ENCODE results near the gene GRB2. TPM values are rescaled to one million over a fixed set of nuclear protein-coding genes. Genes with fewer than 3 reads are reported as not detected.

The GRB2 gene
- total and polyA plus RNA-seq, 2 donors from 2014 or later = 65.3 to 119 TPM

DNA sequence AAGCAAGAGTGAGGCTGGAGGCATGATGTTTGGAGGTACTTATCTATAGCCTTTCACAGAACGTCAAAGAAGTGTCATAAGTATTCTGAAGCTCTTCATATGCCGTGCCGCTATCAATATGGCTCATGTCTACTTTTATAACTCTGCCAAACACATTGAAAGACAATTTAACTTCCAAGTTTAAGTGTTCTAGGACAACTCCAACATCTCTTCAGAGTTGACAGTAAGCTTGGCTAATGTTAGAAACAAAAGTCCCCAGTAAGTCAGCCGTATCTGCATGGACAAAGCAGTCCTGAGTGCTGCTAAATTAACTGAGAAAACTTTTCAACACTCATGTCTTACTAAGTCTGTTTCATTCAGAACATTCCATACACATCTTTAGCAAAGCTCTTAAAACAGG is 32.2 kb downstream of the GRB2 start:
- Histone ChIP-seq H3K27ac (ENCODE audit: low read depth in 2 of 2, low read length in 2 of 2) (no peak overlapping the region), H3K36me3 (ENCODE audit: control insufficient read depth in 2 of 3, insufficient read depth in 3 of 3, low read length in 3 of 3) (no peaks in the 10 kb centered on the region), H3K4me3 (ENCODE audit: low read length in 3 of 3) (no peak overlapping the region), H3K4me1 (ENCODE audit: control insufficient read depth in 2 of 3, insufficient read depth in 2 of 3, low read depth in 1 of 3, low read length in 3 of 3) (no peaks in the 10 kb centered on the region), H3K9ac (ENCODE audit: low read length in 3 of 3) (no peak overlapping the region), H3K9me3 (ENCODE audit: control insufficient read depth in 2 of 3, insufficient read depth in 1 of 3, low read length in 3 of 3) (no peaks in the 10 kb centered on the region), H3K27me3 (ENCODE audit: control insufficient read depth, insufficient read depth, low read length) (no peaks in the 10 kb centered on the region)
- no peak for FAIRE-seq
- DNase-seq = no peak
- TF ChIP-seq, protein P1, sequence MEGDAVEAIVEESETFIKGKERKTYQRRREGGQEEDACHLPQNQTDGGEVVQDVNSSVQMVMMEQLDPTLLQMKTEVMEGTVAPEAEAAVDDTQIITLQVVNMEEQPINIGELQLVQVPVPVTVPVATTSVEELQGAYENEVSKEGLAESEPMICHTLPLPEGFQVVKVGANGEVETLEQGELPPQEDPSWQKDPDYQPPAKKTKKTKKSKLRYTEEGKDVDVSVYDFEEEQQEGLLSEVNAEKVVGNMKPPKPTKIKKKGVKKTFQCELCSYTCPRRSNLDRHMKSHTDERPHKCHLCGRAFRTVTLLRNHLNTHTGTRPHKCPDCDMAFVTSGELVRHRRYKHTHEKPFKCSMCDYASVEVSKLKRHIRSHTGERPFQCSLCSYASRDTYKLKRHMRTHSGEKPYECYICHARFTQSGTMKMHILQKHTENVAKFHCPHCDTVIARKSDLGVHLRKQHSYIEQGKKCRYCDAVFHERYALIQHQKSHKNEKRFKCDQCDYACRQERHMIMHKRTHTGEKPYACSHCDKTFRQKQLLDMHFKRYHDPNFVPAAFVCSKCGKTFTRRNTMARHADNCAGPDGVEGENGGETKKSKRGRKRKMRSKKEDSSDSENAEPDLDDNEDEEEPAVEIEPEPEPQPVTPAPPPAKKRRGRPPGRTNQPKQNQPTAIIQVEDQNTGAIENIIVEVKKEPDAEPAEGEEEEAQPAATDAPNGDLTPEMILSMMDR (IDR thresholded peaks at IDR 0.05; ENCODE audit: borderline replicate concordance, extremely low read depth, insufficient read depth) = no peak
- intact Hi-C loops (cut with DNase I) = no loop called here

DNA sequence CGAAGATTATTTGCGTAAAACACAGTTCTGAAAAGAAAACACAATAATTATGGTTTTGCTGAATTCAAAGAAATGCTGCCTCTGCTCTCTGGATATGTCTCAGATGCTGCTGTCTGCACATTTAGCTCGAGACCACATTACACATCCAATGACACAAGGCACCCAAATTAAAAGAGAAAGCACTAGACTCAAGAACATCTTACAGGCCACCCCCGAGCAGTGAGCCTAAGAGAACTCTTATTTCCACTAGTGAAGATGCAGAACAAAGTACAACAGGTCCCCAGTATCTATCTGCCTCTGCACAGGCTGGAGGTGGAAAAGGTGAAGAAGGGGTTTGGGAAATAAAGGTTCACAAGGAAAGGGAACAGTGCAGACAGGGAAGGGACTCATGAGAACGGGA is 33.5 kb downstream of the GRB2 start:
- DNase-seq = no peak
- Histone ChIP-seq H3K27ac (ENCODE audit: low read depth in 2 of 2, low read length in 2 of 2) (no peak overlapping the region), H3K4me1 (ENCODE audit: control insufficient read depth in 2 of 3, insufficient read depth in 2 of 3, low read depth in 1 of 3, low read length in 3 of 3) (no peaks in the 10 kb centered on the region), H3K9me3 (ENCODE audit: control insufficient read depth in 2 of 3, insufficient read depth in 1 of 3, low read length in 3 of 3) (no peaks in the 10 kb centered on the region), H3K4me3 (ENCODE audit: low read length in 3 of 3) (no peak overlapping the region), H3K36me3 (ENCODE audit: control insufficient read depth in 2 of 3, insufficient read depth in 3 of 3, low read length in 3 of 3) (no peaks in the 10 kb centered on the region), H3K27me3 (ENCODE audit: control insufficient read depth, insufficient read depth, low read length) (no peaks in the 10 kb centered on the region), H3K9ac (ENCODE audit: low read length in 3 of 3) (no peak overlapping the region)
- TF ChIP-seq, protein P1 (IDR thresholded peaks at IDR 0.05; ENCODE audit: borderline replicate concordance, extremely low read depth, insufficient read depth) = no peak
- FAIRE-seq = no peak
- intact Hi-C loops (cut with DNase I) = no loop called here

DNA sequence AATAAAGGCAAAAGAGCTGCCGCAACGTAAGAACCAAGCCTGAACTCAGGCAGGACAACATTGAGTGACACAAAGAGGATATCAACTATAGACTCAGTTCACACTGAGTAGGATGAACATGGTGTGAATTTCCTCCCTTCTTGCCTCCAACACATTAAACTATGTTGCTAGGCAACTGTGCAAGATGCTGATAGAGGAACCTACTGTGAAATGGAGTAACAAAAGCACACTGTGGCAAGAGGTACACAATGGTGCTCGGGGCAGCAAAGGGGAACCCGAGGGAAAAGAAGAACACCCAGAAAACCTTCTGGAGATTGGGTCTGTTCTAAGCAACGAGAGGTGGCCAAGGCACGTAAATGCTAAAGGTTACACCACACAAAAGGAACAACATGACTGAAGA is 34.1 kb downstream of the GRB2 start:
- intact Hi-C loops (cut with DNase I) = no loop called here
- no peaks in the 10 kb centered on the region for H3K27me3 ChIP-seq (ENCODE audit: control insufficient read depth, insufficient read depth, low read length)
- FAIRE-seq (no peak), DNase-seq (no peak)
- H3K9ac ChIP-seq (ENCODE audit: low read length in 3 of 3) = no peak overlapping the region
- H3K4me3 ChIP-seq (ENCODE audit: low read length in 3 of 3) = no peak overlapping the region
- no peaks in the 10 kb centered on the region for H3K9me3 ChIP-seq (ENCODE audit: control insufficient read depth in 2 of 3, insufficient read depth in 1 of 3, low read length in 3 of 3)
- H3K4me1 ChIP-seq (ENCODE audit: control insufficient read depth in 2 of 3, insufficient read depth in 2 of 3, low read depth in 1 of 3, low read length in 3 of 3) = no peaks in the 10 kb centered on the region
- H3K36me3 ChIP-seq (ENCODE audit: control insufficient read depth in 2 of 3, insufficient read depth in 3 of 3, low read length in 3 of 3) = no peaks in the 10 kb centered on the region
- no peak overlapping the region for H3K27ac ChIP-seq (ENCODE audit: low read depth in 2 of 2, low read length in 2 of 2)
- TF ChIP-seq, protein P1 (IDR thresholded peaks at IDR 0.05; ENCODE audit: borderline replicate concordance, extremely low read depth, insufficient read depth) = no peak

DNA sequence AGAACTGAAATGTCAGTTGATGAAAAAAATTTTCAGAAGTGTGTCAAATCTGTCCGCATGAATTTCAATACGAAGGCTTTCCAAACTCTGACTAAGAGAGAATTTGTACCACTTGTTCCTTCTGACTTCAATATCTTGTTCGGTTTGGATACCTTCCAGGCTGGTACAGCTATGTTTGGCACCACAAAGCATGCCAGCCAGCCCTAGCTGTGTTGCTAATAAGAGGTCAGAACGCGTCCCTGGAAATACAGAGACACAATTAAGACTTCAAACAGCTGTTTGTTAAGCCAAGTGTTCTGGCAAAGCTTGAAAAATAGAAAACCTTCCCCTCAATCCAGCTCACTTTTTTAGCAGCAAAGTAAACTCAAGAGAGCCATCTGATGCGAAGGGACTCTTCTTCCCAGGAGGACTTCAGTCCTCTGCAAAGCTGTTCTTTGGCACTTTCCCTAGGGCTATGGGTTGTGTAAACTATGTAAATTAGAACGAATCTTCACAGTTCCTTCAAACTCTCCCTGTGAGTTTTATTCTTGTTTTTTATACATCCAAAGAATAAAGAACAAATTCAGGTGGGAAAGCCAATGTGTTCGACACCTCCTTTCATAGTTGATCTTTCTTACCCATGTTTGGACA is 35.1 kb downstream of the GRB2 start:
- Histone ChIP-seq H3K4me1 (ENCODE audit: control insufficient read depth in 2 of 3, insufficient read depth in 2 of 3, low read depth in 1 of 3, low read length in 3 of 3) (peaks cover 0 to 2% (median 0%) of the 10 kb centered on the region in 3 donors), H3K27ac (ENCODE audit: low read depth in 2 of 2, low read length in 2 of 2) (no peak overlapping the region)
- FAIRE-seq = no peak

More for the DNA sequence above, 35.1 kb downstream of the GRB2 start:
- TF ChIP-seq, protein P1 (IDR thresholded peaks at IDR 0.05; ENCODE audit: borderline replicate concordance, extremely low read depth, insufficient read depth) = no peak
- no peak for DNase-seq
- intact Hi-C loops (cut with DNase I) = no loop called here
- Histone ChIP-seq H3K4me3 (ENCODE audit: low read length in 3 of 3) (no peak overlapping the region), H3K9ac (ENCODE audit: low read length in 3 of 3) (no peak overlapping the region), H3K9me3 (ENCODE audit: control insufficient read depth in 2 of 3, insufficient read depth in 1 of 3, low read length in 3 of 3) (no peaks in the 10 kb centered on the region), H3K27me3 (ENCODE audit: control insufficient read depth, insufficient read depth, low read length) (no peaks in the 10 kb centered on the region), H3K36me3 (ENCODE audit: control insufficient read depth in 2 of 3, insufficient read depth in 3 of 3, low read length in 3 of 3) (no peaks in the 10 kb centered on the region)

Measured in kidney (tissue), 14 donors.